Astrocyte of the spinal cord (primary cell): ENCODE data around the gene CACNB3.
"Not testable (repeated sequence)": the region's sequence is repeated elsewhere in the genome, so short reads cannot be mapped to it uniquely, and the experiment has no call there.

ENCODE experiments used
- DNase-seq: peaks from one replicate; pipeline ENCODE4 v3.0.0; 2011; ENCODE audit warnings: low read depth, low spot score
- H3K4me3 ChIP-seq: 2 replicates; pipeline ENCODE4 v1.5.1; 2011; ENCODE audit warnings: low read depth, mild to moderate bottlenecking, low read length, moderate library complexity
- in situ Hi-C: cut with HindIII; loops from 2 replicates; pipeline ENCODE4 v1.10.0; 2017; ENCODE audit warnings: low sequenced_read_pairs
- TF ChIP-seq, protein P1 (sequence below): IDR thresholded peaks from 2 replicates; pipeline ENCODE4 v1.5.1; 2012; ENCODE audit warnings: low read depth, mild to moderate bottlenecking, low read length, inconsistent platforms

CACNB3 gene

DNA sequence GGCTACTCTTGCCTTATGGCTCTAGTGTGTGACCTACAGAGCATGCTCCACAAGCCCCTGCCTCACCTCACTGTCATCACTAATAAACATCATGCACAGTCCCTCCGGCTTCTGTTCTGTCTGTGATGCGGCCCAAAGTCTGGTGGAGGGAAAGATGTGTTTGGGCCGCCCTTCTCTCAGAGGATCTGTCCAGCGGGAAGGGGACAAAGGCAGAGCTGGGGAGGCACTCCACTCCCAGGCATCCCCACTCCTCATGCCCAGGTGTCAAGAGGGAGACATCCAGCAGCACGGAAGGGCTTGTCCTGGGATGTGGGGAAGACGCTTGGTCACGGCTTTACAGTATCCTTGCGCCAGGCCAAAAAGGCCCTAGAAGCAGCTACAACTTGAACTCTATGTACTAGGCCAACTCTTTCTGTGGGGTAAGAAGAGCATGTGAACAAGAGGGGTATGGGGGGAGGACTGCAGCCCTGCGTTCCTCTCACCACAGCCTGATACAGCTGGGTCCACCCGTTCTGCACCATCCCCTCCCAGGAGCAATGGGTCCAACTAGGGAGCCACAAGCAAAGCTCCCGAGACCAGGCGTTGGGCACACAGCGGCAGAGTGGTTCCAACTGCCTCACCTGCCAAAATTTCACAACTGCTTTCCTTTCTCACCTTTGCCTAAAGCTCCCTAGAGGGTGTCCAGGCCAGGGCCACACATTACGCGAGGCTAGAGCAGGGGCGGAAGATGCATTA lies 10.7 kb downstream of the CACNB3 start:
- in situ Hi-C loops: no loop called here
- DNase-seq: no peak
- TF ChIP-seq, protein P1, sequence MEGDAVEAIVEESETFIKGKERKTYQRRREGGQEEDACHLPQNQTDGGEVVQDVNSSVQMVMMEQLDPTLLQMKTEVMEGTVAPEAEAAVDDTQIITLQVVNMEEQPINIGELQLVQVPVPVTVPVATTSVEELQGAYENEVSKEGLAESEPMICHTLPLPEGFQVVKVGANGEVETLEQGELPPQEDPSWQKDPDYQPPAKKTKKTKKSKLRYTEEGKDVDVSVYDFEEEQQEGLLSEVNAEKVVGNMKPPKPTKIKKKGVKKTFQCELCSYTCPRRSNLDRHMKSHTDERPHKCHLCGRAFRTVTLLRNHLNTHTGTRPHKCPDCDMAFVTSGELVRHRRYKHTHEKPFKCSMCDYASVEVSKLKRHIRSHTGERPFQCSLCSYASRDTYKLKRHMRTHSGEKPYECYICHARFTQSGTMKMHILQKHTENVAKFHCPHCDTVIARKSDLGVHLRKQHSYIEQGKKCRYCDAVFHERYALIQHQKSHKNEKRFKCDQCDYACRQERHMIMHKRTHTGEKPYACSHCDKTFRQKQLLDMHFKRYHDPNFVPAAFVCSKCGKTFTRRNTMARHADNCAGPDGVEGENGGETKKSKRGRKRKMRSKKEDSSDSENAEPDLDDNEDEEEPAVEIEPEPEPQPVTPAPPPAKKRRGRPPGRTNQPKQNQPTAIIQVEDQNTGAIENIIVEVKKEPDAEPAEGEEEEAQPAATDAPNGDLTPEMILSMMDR: no peak
- H3K4me3 ChIP-seq: no peak overlapping the region

- H3K4me3 ChIP-seq: no peak overlapping the region
- DNase-seq: no peak
- in situ Hi-C loops: no loop called here
- TF ChIP-seq, protein P1: no peak
These were observed 13.0 kb downstream of the CACNB3 start for GRCh38 chr12:48831257-48831656.

DNA sequence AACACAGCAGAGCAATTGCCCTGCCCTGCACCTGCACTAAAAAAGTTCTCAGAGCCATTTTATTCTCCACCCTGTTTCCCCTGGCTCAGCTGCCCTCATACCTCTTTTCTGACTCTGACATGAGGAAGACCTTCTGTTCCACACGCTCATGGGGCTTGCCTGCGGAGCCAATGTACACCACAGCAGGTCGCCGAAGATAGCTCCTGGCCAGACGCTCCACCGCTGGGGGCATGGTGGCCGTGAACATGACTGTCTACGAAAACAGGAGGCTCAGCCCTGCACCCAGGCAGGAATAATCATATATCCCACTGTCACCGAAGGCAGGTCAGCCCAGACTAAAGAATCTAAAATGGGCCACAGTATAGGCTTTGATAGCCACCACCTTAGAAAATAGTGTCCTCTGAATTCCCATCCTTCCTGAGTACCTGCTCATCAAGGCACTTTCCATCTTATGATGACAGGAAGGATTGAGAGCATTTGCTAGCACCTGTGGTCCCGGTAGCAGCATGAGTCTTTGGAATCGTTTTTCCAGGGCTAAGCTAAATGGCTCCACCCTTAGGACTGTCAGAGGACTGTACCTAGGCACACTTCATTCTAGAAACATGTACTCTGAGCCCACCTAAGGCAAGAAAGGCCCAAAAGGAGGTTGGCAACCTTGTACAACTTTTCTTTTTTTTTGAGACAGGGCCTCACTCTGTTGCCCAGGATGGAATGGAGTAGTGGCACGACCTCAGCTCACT lies 14.2 kb downstream of the CACNB3 start:
- in situ Hi-C loops: no loop called here
- no peak for DNase-seq
- TF ChIP-seq, protein P1: no peak
- no peak overlapping the region for H3K4me3 ChIP-seq

DNA sequence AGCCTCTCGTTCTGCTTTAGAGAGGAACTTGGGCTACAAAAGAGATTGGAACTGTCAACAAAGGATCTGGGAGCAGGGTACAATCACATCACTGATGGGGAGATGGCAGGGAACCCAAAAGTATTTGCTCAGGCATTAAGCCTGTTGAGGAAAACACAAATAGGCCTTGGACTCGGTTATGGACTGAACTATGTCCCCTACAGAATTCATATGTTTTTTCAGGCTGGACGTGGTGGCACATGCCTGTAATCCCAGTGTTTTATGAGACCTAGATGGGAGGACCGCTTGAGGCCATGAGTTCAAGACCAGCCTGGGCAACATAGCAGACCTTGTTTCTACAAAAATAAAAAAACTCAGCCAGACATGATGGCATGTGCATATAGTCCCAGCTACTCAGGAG lies 19.8 kb downstream of the CACNB3 start:
- in situ Hi-C loops: no loop called here
- no peak for DNase-seq
- no peak overlapping the region for H3K4me3 ChIP-seq

GRCh38 chr12:48842021-48842420 lies 23.7 kb downstream of the CACNB3 start:
- in situ Hi-C loops, DNase-seq, H3K4me3 ChIP-seq: not testable (repeated sequence)

More for the DNA sequence above, 19.8 kb downstream of the CACNB3 start:
- TF ChIP-seq, protein P1: no peak

- TF ChIP-seq, protein P1: no peak
- DNase-seq: peak; percentile 98
- peak within 1 kb of the TSS; percentile 99 for H3K4me3 ChIP-seq
- in situ Hi-C loops: no loop called here
These were observed 33.8 kb downstream of the CACNB3 start, which contains the start of gene DDX23 for GRCh38 chr12:48851883-48852733. TSS of gene DDX23 (minus strand) at chr12:48852163. CDS start at chr12:48845782, 6,381 bp downstream.
